Loucy (cell line): Measurements from ENCODE around the gene C1orf159.

ENCODE experiments used
- H2AFZ ChIP-seq: fragments of 200-600 bp; sonication (generic); 2 replicates; pipeline ENCODE4 v1.6.0; 2016; ENCODE audit warnings: antibody characterized with exemption, mild to moderate bottlenecking, low read length, moderate library complexity
- H3F3A ChIP-seq: fragments of 200-600 bp; 2 replicates; pipeline ENCODE4 v1.6.0; 2016; ENCODE audit warnings: antibody characterized with exemption, low read depth, mild to moderate bottlenecking
- H3K27me3 ChIP-seq: fragments of 200-600 bp; sonication (generic); 2 replicates; pipeline ENCODE4 v1.6.1; 2014; ENCODE audit warnings: low read length, mild to moderate bottlenecking; ENCODE audit not compliant: insufficient read depth, poor library complexity, severe bottlenecking
- H3K36me3 ChIP-seq: fragments of 200-600 bp; sonication (generic); 2 replicates; pipeline ENCODE4 v1.6.1; 2016; ENCODE audit warnings: low read length; ENCODE audit not compliant: insufficient read depth
- H3K4me1 ChIP-seq: fragments of 200-600 bp; sonication (generic); 2 replicates; pipeline ENCODE4 v1.5.1; 2014; ENCODE audit warnings: low read length, mild to moderate bottlenecking; ENCODE audit not compliant: insufficient read depth, poor library complexity, severe bottlenecking
- H3K4me2 ChIP-seq: fragments of 200-600 bp; sonication (generic); 2 replicates; pipeline ENCODE4 v1.6.0; 2014; ENCODE audit warnings: antibody characterized with exemption, low read length, low read depth, mild to moderate bottlenecking; ENCODE audit not compliant: poor library complexity, severe bottlenecking
- H3K4me3 ChIP-seq: fragments of 200-600 bp; sonication (generic); 2 replicates; pipeline ENCODE4 v1.5.1; 2014; ENCODE audit warnings: low read length, mild to moderate bottlenecking, mixed read lengths; ENCODE audit not compliant: poor library complexity, severe bottlenecking
- H3K79me2 ChIP-seq: fragments of 200-600 bp; sonication (generic); 2 replicates; pipeline ENCODE4 v1.6.1; 2014; ENCODE audit warnings: low read length; ENCODE audit not compliant: insufficient read depth
- H3K9ac ChIP-seq: fragments of 200-600 bp; sonication (generic); 2 replicates; pipeline ENCODE4 v1.6.0; 2014; ENCODE audit warnings: mild to moderate bottlenecking, low read depth, low read length, moderate library complexity; ENCODE audit not compliant: poor library complexity, severe bottlenecking
- H3K9me2 ChIP-seq: fragments of 200-600 bp; sonication (generic); replicated peaks from 2 replicates; pipeline ENCODE4 v1.6.1; 2016; ENCODE audit warnings: low read depth, low read length, mixed read lengths
- H3K9me3 ChIP-seq: fragments of 200-600 bp; sonication (generic); 2 replicates; pipeline ENCODE4 v1.6.1; 2014; ENCODE audit warnings: mild to moderate bottlenecking, antibody characterized with exemption, low read length, low read depth; ENCODE audit not compliant: insufficient read depth
- H4K20me1 ChIP-seq: fragments of 200-600 bp; sonication (generic); 2 replicates; pipeline ENCODE4 v1.6.0; 2014; ENCODE audit warnings: antibody characterized with exemption, low read length, mild to moderate bottlenecking; ENCODE audit not compliant: insufficient read depth, poor library complexity, severe bottlenecking
- EZH2phosphoT487 ChIP-seq: fragments of 200-600 bp; IDR thresholded peaks from 2 replicates; pipeline ENCODE4 v1.6.1; 2018; ENCODE audit warnings: antibody characterized with exemption, mild to moderate bottlenecking, moderate library complexity, borderline replicate concordance
- TF ChIP-seq, protein P1 (sequence below): fragments of 200-600 bp; sonication (generic); conservative IDR thresholded peaks from 2 replicates; pipeline ENCODE4 v1.5.1; 2014; ENCODE audit warnings: mild to moderate bottlenecking, antibody characterized with exemption, low read length

C1orf159 gene

DNA sequence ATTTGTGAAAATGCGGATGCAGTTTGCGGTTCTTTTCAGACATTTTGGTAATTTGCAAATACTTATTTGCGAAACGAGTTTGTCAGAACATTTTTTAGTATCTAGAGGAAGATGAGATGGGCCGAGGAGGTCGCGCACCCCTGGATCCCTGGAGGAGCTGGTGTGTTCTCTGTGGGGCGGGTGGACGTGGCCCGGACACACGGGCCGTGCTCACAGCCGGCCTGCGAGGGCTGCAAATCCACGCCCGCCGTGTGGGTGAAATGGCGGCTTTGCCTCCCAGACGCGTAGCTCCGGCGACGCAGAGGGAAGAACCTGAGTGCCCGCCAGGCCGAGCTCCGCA lies 48.4 kb upstream of the C1orf159 start:
- H3K36me3 ChIP-seq: no peaks in the 10 kb centered on the region
- H3K4me2 ChIP-seq: no peak overlapping the region
- no peak overlapping the region for H3K9ac ChIP-seq
- H3K9me2 ChIP-seq: no peaks in the 10 kb centered on the region
- H3K27me3 ChIP-seq: no peaks in the 10 kb centered on the region
- no peaks in the 10 kb centered on the region for H4K20me1 ChIP-seq
- no peaks in the 10 kb centered on the region for H3F3A ChIP-seq
- no peak overlapping the region for H2AFZ ChIP-seq
- H3K9me3 ChIP-seq: no peaks in the 10 kb centered on the region
- no peaks in the 10 kb centered on the region for H3K79me2 ChIP-seq
- no peak overlapping the region for H3K4me3 ChIP-seq
- TF ChIP-seq EZH2phosphoT487: no peak
- TF ChIP-seq, protein P1, sequence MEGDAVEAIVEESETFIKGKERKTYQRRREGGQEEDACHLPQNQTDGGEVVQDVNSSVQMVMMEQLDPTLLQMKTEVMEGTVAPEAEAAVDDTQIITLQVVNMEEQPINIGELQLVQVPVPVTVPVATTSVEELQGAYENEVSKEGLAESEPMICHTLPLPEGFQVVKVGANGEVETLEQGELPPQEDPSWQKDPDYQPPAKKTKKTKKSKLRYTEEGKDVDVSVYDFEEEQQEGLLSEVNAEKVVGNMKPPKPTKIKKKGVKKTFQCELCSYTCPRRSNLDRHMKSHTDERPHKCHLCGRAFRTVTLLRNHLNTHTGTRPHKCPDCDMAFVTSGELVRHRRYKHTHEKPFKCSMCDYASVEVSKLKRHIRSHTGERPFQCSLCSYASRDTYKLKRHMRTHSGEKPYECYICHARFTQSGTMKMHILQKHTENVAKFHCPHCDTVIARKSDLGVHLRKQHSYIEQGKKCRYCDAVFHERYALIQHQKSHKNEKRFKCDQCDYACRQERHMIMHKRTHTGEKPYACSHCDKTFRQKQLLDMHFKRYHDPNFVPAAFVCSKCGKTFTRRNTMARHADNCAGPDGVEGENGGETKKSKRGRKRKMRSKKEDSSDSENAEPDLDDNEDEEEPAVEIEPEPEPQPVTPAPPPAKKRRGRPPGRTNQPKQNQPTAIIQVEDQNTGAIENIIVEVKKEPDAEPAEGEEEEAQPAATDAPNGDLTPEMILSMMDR: no peak
- peaks cover 4% of the 10 kb centered on the region for H3K4me1 ChIP-seq

- Histone ChIP-seq H3K9ac (no peak overlapping the region), H3K9me2 (no peaks in the 10 kb centered on the region), H4K20me1 (no peaks in the 10 kb centered on the region), H3K4me1 (peaks cover 8% of the 10 kb centered on the region), H3K9me3 (no peaks in the 10 kb centered on the region), H2AFZ (no peak overlapping the region), H3K4me2 (no peak overlapping the region), H3K4me3 (no peak overlapping the region), H3K27me3 (no peaks in the 10 kb centered on the region), H3F3A (no peaks in the 10 kb centered on the region), H3K79me2 (no peaks in the 10 kb centered on the region), H3K36me3 (no peaks in the 10 kb centered on the region)
- no peak for TF ChIP-seq EZH2phosphoT487
- TF ChIP-seq, protein P1: no peak
Measured at GRCh38 chr1:1163538-1164070, 47.7 kb upstream of the C1orf159 start.

- H3K79me2 ChIP-seq: no peaks in the 10 kb centered on the region
- H3F3A ChIP-seq: no peaks in the 10 kb centered on the region
- no peaks in the 10 kb centered on the region for H4K20me1 ChIP-seq
- H3K9me2 ChIP-seq: no peaks in the 10 kb centered on the region
- no peaks in the 10 kb centered on the region for H3K9me3 ChIP-seq
- no peak overlapping the region for H3K4me3 ChIP-seq
- H3K4me2 ChIP-seq: no peak overlapping the region
- H3K9ac ChIP-seq: no peak overlapping the region
- no peak overlapping the region for H2AFZ ChIP-seq
- TF ChIP-seq, protein P1: no peak
- TF ChIP-seq EZH2phosphoT487: no peak
- H3K36me3 ChIP-seq: no peaks in the 10 kb centered on the region
- H3K4me1 ChIP-seq: peaks cover 14% of the 10 kb centered on the region
- H3K27me3 ChIP-seq: no peaks in the 10 kb centered on the region
Measured at GRCh38 chr1:1162597-1163537, 47.0 kb upstream of the C1orf159 start.
